ENCODE measurements around the gene KIAA1671.

The KIAA1671 gene

DNA sequence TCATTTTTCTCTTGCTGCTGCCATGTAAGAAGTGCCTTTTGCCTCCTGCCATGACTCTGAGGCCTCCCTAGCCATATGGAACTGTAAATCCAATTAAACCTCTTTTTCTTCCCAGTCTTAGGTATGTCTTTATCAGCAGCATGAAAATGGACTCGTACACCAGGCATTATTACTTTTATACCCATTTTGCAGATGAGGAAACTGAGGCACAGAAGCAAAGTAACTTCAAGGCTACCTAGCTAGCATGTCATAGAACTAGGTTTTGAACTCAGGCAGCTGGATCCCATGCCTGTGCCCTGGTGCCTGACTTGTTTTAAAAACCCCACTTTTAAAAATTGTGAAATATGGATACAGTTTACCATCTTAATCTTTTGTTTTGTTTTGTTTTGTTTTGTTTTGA lies 25.8 kb downstream of the KIAA1671 start:
- H3K4me3 ChIP-seq (ENCODE audit: low read length): no peak overlapping the region
- DNase-seq (ENCODE audit: low read depth): no peak
- no peak for TF ChIP-seq CTCF (IDR thresholded peaks at IDR 0.05; ENCODE audit: insufficient read depth, low read depth, low read length, missing control alignments)

- TF ChIP-seq CTCF (IDR thresholded peaks at IDR 0.05; ENCODE audit: insufficient read depth, low read depth, low read length, missing control alignments): no peak
- H3K4me3 ChIP-seq (ENCODE audit: low read length): no peak overlapping the region
- no peak for DNase-seq (ENCODE audit: low read depth)
These were observed 28.6 kb downstream of the KIAA1671 start for GRCh38 chr22:24981066-24981465.

DNA sequence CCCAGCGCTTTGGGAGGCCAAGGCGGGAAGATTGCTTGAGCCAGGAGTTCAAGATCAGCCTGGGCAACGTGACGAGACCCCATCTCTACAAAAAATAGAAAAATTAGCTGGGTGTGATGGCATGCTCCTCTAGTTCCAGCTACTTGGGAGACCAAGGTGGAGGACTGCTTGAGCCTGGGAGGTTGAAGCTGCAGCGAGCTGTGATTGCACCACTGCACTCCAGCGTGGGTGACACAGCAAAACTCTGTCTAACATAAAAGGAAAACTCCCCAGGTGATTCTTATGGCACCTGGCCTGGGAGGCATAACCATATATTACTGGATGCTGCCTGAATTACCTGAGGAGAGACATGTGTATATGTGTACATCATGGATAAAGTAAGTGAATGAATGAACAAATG lies 29.1 kb downstream of the KIAA1671 start:
- DNase-seq (ENCODE audit: low read depth): no peak
- H3K4me3 ChIP-seq (ENCODE audit: low read length): no peak overlapping the region
- TF ChIP-seq CTCF (IDR thresholded peaks at IDR 0.05; ENCODE audit: insufficient read depth, low read depth, low read length, missing control alignments): no peak

- no peak for TF ChIP-seq CTCF (IDR thresholded peaks at IDR 0.05; ENCODE audit: insufficient read depth, low read depth, low read length, missing control alignments)
- DNase-seq (ENCODE audit: low read depth): no peak
- no peak overlapping the region for H3K4me3 ChIP-seq (ENCODE audit: low read length)
These were observed 30.0 kb downstream of the KIAA1671 start for GRCh38 chr22:24982301-24983056.

GRCh38 chr22:24983151-24983550 lies 30.6 kb downstream of the KIAA1671 start:
- TF ChIP-seq CTCF (IDR thresholded peaks at IDR 0.05; ENCODE audit: insufficient read depth, low read depth, low read length, missing control alignments): no peak
- DNase-seq (ENCODE audit: low read depth): no peak
- H3K4me3 ChIP-seq (ENCODE audit: low read length): no peak overlapping the region

DNA sequence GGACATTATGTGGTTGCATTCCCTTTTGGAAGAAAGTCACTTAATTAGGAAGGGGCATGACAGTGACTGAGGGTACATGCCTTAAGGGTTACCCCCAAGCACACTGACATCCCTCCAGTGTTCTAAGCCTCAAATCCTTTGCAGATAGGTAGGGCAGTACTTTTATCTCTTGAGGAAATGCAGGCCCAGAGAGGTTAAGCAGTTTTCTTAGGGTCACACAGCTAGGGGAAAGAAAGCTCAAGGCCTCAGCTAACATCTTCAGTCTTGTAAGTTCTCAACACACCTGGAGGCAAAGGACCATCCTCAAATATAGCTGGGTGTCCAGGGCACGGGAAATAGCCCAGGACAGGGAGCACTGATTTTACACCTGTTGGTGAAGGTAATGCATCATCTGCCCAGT lies 31.6 kb downstream of the KIAA1671 start:
- TF ChIP-seq CTCF (IDR thresholded peaks at IDR 0.05; ENCODE audit: insufficient read depth, low read depth, low read length, missing control alignments): no peak
- H3K4me3 ChIP-seq (ENCODE audit: low read length): no peak overlapping the region
- no peak for DNase-seq (ENCODE audit: low read depth)

GRCh38 chr22:24985826-24986214 lies 33.3 kb downstream of the KIAA1671 start:
- TF ChIP-seq CTCF (IDR thresholded peaks at IDR 0.05; ENCODE audit: insufficient read depth, low read depth, low read length, missing control alignments): no peak
- H3K4me3 ChIP-seq (ENCODE audit: low read length): no peak overlapping the region
- peak; percentile 95 for DNase-seq (ENCODE audit: low read depth)

Data from epithelial cell of esophagus (primary cell).